Gastroesophageal sphincter (tissue), 4 donors: ENCODE data around the gene FAM180A. TPM values are rescaled to one million over a fixed set of nuclear protein-coding genes. Genes with fewer than 3 reads are reported as not detected.

ENCODE experiments used
- ATAC-seq: fragments of 150-250 bp; one replicate; pipeline ENCODE4 v1.9.1; 2016; ENCODE audit warnings: mild to moderate bottlenecking, moderate library complexity
- H3K27ac ChIP-seq, 4 donors: fragments of 200-600 bp; sonication (generic) in 3 of 4; 1 replicate in 3 of 4; 2 replicates in 1 of 4; pipeline ENCODE4 v1.5.1; 2016 to 2019
- H3K27me3 ChIP-seq: fragments of 200-600 bp; sonication (generic); one replicate; pipeline ENCODE4 v1.5.1; 2019
- H3K36me3 ChIP-seq, 2 donors: fragments of 200-600 bp; sonication (generic); one replicate each; pipeline ENCODE4 v1.5.1; 2019; ENCODE audit warnings: control low read depth in 1 of 2
- H3K4me1 ChIP-seq, 3 donors: fragments of 200-600 bp; sonication (generic); 1 replicate in 2 of 3; 2 replicates in 1 of 3; pipeline ENCODE4 v1.5.1; 2016 to 2019; ENCODE audit warnings: control low read depth in 2 of 3
- H3K4me3 ChIP-seq, 2 donors: fragments of 200-600 bp; sonication (generic); one replicate each; pipeline ENCODE4 v1.5.1; 2019; ENCODE audit warnings: mild to moderate bottlenecking in 1 of 2, moderate library complexity in 1 of 2
- H3K9me3 ChIP-seq, 3 donors: fragments of 200-600 bp; sonication (generic); one replicate each; pipeline ENCODE4 v1.5.1; 2017 to 2019; ENCODE audit warnings: control low read depth in 2 of 3
- EP300 ChIP-seq: sonication (generic); formaldehyde crosslinking; IDR thresholded peaks from one replicate; pipeline ENCODE4 v1.6.1; 2017; ENCODE audit warnings: antibody characterized with exemption, mild to moderate bottlenecking
- POLR2A ChIP-seq, 2 donors: fragments of 450-650 bp; IDR thresholded peaks; one replicate each; pipeline ENCODE4 v1.6.1; 2017; ENCODE audit warnings: antibody characterized with exemption in 2 of 2, mild to moderate bottlenecking in 2 of 2, moderate library complexity in 1 of 2
- POLR2AphosphoS5 ChIP-seq: sonication (generic); formaldehyde crosslinking; IDR thresholded peaks from one replicate; pipeline ENCODE4 v1.6.1; 2017; ENCODE audit warnings: antibody characterized with exemption
- WGBS, 2 donors: methylation state at CpG; one replicate each; pipeline ENCODE4 v1.1.5; 2018; ENCODE audit warnings: low coverage in 1 of 2; 5-methylcytosine and 5-hydroxymethylcytosine counted together
- total RNA-seq, 4 donors: library from RNA; depleted of rRNA; stranded (reverse); fragments of >200 nt; gene quantifications; one replicate each; pipeline ENCODE4 v1.1.0, GENCODE V29; 2016
- TF ChIP-seq, protein P1 (sequence below), 4 experiments: fragments of 200-600 bp in 2 of 4; fragments of 450-650 bp in 2 of 4; sonication (generic) in 1 of 4; IDR thresholded peaks; one replicate each; pipeline ENCODE4 v1.5.1; 2017 to 2019; ENCODE audit warnings: antibody characterized with exemption in 4 of 4, mild to moderate bottlenecking in 2 of 4, moderate library complexity in 2 of 4

The FAM180A gene
- total RNA-seq, 4 donors from 2014 or later = 2.6 to 8.5 (median 3.7) TPM

DNA sequence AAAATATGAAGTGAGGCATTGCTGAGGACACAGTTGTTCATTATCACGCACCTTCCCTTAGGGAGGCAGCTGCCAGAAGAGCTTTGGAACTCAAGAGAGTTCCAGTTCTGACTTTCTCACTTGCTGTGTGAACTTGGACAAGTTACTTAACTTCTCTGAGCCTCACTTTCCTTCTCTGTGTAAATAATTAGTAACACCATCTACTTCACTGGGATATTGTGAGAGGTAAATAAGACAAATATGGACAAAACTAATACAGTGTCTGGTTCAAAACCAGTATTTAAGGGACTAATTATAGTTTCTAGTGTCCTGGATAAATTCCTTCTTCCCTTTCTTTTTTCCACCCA is 14.3 kb downstream of the FAM180A start:
- Histone ChIP-seq H3K9me3 (no peaks in the 10 kb centered on the region), H3K4me1 (no peaks in the 10 kb centered on the region), H3K27ac (no peak overlapping the region), H3K4me3 (no peak overlapping the region), H3K27me3 (no peaks in the 10 kb centered on the region), H3K36me3 (peaks cover 0 to 7% of the 10 kb centered on the region in 2 donors)
- TF ChIP-seq POLR2A (IDR thresholded peaks at IDR 0.05) (no peak), EP300 (no peak), POLR2AphosphoS5 (no peak)
- TF ChIP-seq, protein P1, sequence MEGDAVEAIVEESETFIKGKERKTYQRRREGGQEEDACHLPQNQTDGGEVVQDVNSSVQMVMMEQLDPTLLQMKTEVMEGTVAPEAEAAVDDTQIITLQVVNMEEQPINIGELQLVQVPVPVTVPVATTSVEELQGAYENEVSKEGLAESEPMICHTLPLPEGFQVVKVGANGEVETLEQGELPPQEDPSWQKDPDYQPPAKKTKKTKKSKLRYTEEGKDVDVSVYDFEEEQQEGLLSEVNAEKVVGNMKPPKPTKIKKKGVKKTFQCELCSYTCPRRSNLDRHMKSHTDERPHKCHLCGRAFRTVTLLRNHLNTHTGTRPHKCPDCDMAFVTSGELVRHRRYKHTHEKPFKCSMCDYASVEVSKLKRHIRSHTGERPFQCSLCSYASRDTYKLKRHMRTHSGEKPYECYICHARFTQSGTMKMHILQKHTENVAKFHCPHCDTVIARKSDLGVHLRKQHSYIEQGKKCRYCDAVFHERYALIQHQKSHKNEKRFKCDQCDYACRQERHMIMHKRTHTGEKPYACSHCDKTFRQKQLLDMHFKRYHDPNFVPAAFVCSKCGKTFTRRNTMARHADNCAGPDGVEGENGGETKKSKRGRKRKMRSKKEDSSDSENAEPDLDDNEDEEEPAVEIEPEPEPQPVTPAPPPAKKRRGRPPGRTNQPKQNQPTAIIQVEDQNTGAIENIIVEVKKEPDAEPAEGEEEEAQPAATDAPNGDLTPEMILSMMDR (IDR thresholded peaks at IDR 0.05) = no peak
- WGBS, 2 donors = 80 to 100% methylated on average over 1 of the region's 1 CpG
- ATAC-seq = no peak

DNA sequence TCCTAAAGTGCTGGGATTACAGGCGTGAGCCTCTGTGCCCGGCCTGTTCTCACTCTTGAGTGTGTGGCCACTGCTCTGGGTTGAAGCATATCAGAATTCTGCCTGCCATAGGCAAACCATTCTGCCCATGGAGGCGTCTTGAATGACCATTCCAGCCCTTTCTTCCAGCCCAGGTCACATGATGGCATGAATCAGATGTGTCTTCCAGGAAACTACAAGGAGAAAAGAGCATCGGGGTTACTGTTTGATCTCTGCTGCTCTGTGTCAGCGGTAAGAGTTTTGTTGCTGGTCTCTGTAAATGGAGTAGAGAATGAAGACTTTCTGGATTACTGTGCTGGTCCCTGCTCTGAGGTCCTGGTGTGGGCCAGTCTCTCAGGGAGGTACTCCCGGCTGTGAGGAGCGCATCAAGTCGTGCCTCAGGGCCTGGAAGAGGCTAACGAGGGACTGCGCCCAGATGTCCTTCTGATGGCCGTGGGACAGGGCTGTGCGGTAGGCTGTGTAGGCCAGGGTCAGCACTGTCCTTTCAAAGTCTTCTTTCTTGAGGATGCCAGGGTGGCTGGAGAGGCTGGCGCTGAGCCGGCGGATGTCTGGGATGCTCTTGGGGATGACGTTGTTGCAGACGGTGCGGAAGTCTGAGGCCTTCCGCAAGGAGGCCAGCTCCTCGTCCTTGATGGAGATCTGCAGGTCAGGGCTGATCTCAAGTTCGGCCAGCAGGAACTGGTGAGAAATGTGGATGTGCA is 14.8 kb downstream of the FAM180A start:
- TF ChIP-seq EP300 (no peak), POLR2A (IDR thresholded peaks at IDR 0.05) (no peak), POLR2AphosphoS5 (no peak)
- TF ChIP-seq, protein P1 (IDR thresholded peaks at IDR 0.05) = no peak
- no peaks in the 10 kb centered on the region for H3K4me1 ChIP-seq
- no peak overlapping the region for H3K4me3 ChIP-seq
- ATAC-seq = no peak
- H3K27me3 ChIP-seq = no peaks in the 10 kb centered on the region
- WGBS, 2 donors = 87 to 100% methylated on average over 5 to 7 of the region's 21 CpGs
- no peak overlapping the region for H3K27ac ChIP-seq
- H3K9me3 ChIP-seq = no peaks in the 10 kb centered on the region
- peaks cover 0 to 7% of the 10 kb centered on the region in 2 donors for H3K36me3 ChIP-seq

DNA sequence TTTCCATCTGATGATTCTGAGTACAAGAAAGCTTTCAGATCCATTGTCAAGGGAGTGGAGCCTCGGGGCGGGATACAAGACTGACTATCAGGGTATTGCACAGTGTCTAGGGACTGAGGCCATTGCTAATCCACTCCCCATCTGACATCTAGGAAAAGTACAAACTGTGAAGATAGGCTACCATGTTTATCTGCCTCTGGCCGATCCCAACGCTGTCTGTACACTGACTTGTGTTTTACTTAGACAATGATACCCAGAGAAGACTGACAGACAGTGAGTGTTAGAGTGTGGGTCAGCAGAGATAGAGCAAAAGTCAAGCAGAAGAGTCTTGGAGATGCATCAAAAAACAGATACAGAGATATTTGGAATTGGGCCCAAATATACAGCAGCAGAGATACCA is 17.5 kb downstream of the FAM180A start:
- no peak for TF ChIP-seq POLR2AphosphoS5
- Histone ChIP-seq H3K4me1 (no peaks in the 10 kb centered on the region), H3K27me3 (no peaks in the 10 kb centered on the region), H3K9me3 (no peaks in the 10 kb centered on the region), H3K36me3 (peaks cover 0 to 7% of the 10 kb centered on the region in 2 donors), H3K27ac (no peak overlapping the region), H3K4me3 (no peak overlapping the region)
- WGBS, 2 donors = 88 to 90% methylated on average over 2 to 4 of the region's 4 CpGs
- no peak for ATAC-seq

DNA sequence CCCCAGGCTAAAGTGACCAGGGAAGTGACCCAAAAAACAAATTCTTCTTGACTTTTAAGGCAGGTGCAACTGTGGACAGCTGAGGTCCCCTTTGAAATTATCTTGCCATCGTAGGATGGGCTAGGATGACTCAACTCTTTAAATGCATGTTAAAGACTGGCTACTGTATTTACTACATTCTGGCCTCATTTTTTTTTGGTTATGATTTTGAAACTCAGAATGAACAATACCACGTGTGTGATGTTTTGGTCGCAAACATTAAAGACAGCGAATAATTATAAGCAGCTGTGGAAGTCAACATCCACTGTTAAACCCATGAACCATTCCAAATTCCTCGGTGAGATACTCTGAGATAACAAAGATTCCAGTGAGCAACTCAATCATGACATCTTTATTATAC is 19.4 kb downstream of the FAM180A start:
- no peaks in the 10 kb centered on the region for H3K9me3 ChIP-seq
- no peak overlapping the region for H3K4me3 ChIP-seq
- H3K27me3 ChIP-seq = peaks cover 3% of the 10 kb centered on the region
- WGBS, 2 donors = 78 to 92% methylated on average over 5 of the region's 5 CpGs
- no peaks in the 10 kb centered on the region for H3K4me1 ChIP-seq
- TF ChIP-seq POLR2AphosphoS5 (no peak), POLR2A (IDR thresholded peaks at IDR 0.05) (no peak), EP300 (no peak)
- TF ChIP-seq, protein P1 (IDR thresholded peaks at IDR 0.05) = no peak
- peaks cover 0 to 7% of the 10 kb centered on the region in 2 donors for H3K36me3 ChIP-seq
- H3K27ac ChIP-seq = no peak overlapping the region
- ATAC-seq = no peak

DNA sequence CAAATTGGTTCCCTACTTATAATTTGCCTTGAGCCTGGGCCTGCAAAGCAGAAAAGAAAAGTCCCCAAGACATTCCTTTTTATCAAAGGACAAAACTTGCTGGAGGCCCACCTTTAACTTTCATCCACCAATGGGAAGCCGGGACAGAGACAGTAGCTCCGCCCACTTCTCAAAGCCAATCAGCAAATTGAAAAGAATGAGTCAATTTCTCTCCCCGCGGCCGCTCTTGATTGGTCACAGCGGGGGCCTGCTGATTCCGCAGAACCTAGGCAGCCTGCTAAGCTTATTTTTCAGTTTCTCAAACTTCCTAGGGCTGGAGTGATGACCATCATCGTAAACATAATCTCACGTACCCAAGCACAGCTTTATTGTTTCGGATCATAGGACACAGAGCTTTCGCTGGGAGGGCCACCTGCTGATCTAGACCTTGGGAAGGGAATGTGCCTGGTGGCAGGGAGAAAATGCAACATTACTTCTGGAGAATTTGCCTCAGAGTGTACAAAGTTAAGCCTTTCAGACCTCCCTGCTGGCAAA is 20.4 kb downstream of the FAM180A start, which contains the start of gene SLC13A4:
SLC13A4 (minus strand) TSS at position 51 of the 534 bp plus-strand sequence. CDS start 690 bp downstream, outside the sequence.
- Histone ChIP-seq H3K4me3 (no peak within 1 kb of the TSS), H3K36me3 (no peaks in the 10 kb centered on the region), H3K9me3 (no peaks in the 10 kb centered on the region), H3K4me1 (no peaks in the 10 kb centered on the region), H3K27ac (no peak within 1 kb of the TSS), H3K27me3 (peaks cover 3% of the 10 kb centered on the region)
- TF ChIP-seq EP300 (no peak), POLR2A (IDR thresholded peaks at IDR 0.05) (no peak), POLR2AphosphoS5 (no peak)
- TF ChIP-seq, protein P1 (IDR thresholded peaks at IDR 0.05) = no peak
- 60 to 67% methylated on average over 2 to 3 of the region's 11 CpGs for WGBS, 2 donors
- no peak for ATAC-seq
